HepG2 (cell line): Measurements from ENCODE around the gene BAIAP2L2. TPM values are rescaled to one million over a fixed set of nuclear protein-coding genes. Genes with fewer than 3 reads are reported as not detected.

ENCODE experiments used
- ATAC-seq: fragments of 200-7000 bp; cut with Tn5 transposase; 3 replicates; pipeline ENCODE4 v1.9.1; 2020; ENCODE audit warnings: mild to moderate bottlenecking, moderate library complexity
- BruUV-seq: library from RNA; stranded (reverse); fragments of 400-500 nt; replicated peaks from 2 replicates; lab custom pipeline; 2021; lab: Mats Ljungman, UMichigan
- CTCF ChIA-PET: fragments of 300-600 bp; formaldehyde crosslinking; extraction: SDS; loops from one replicate; lab custom pipeline; 2021; ENCODE audit warnings: low total read pairs, inconsistent platforms, low intra/inter-chr PET ratio; lab: Yijun Ruan, JAX
- POLR2A ChIA-PET: fragments of 350-600 bp; sonication (Branson Sonifier 250); formaldehyde crosslinking; loops from one replicate; lab custom pipeline; 2020; ENCODE audit warnings: antibody characterized with exemption, inconsistent platforms; lab: Yijun Ruan, JAX
- DNase-seq: peaks from one replicate; pipeline ENCODE4 v3.0.0-alpha.2; 2015; ENCODE audit warnings: low spot score
- FAIRE-seq: peaks from 3 replicates; lab custom pipeline; 2011; peaks lifted over from hg19 to GRCh38; lab: Jason Lieb, UNC
- H2AFZ ChIP-seq: one replicate; pipeline ENCODE4 v1.6.1; 2011; ENCODE audit warnings: low read length, inconsistent platforms
- H3K27ac ChIP-seq: fragments of 300-600 bp; 3 replicates; pipeline ENCODE4 v1.8.0; 2011; ENCODE audit warnings: mixed run types, mild to moderate bottlenecking, mixed read lengths, low read length, inconsistent platforms; ENCODE audit not compliant: insufficient read depth; ENCODE audit errors: extremely low read length
- H3K27me3 ChIP-seq, 2 experiments: fragments of 200-600 bp in 1 of 2; 2 replicates in 1 of 2; 3 replicates in 1 of 2; pipeline versions ENCODE4 v1.6.0 to v1.8.0; 2011; ENCODE audit warnings: low read length in 2 of 2, mild to moderate bottlenecking in 2 of 2, moderate library complexity in 2 of 2, inconsistent platforms in 1 of 2; ENCODE audit not compliant: insufficient read depth in 2 of 2, control insufficient read depth in 1 of 2
- H3K36me3 ChIP-seq, 2 experiments: fragments of 200-600 bp in 1 of 2; replicated peaks in 1 of 2; 2 replicates in 1 of 2; 3 replicates in 1 of 2; pipeline versions ENCODE4 v1.5.1 to v1.8.0; 2011; ENCODE audit warnings: low read length in 2 of 2, inconsistent platforms in 1 of 2; ENCODE audit not compliant: insufficient read depth in 2 of 2, control insufficient read depth in 1 of 2
- H3K4me1 ChIP-seq: 2 replicates; pipeline ENCODE4 v1.5.1; 2012; ENCODE audit warnings: low read length, inconsistent platforms; ENCODE audit not compliant: insufficient read depth
- H3K4me2 ChIP-seq: 2 replicates; pipeline ENCODE4 v1.6.0; 2011; ENCODE audit warnings: low read depth, low read length, inconsistent platforms
- H3K4me3 ChIP-seq, 3 experiments: fragments of 200-600 bp in 1 of 3; sonication (generic), shearing (Covaris generic) in 1 of 3; replicated peaks in 1 of 3; 2 replicates each; pipeline ENCODE4 v1.5.1; 2011 to 2016; ENCODE audit warnings: low read length in 3 of 3, inconsistent platforms in 2 of 3, low read depth in 2 of 3, mild to moderate bottlenecking in 2 of 3, control low read depth in 1 of 3, mixed read lengths in 1 of 3; ENCODE audit not compliant: insufficient read depth in 1 of 3
- H3K79me2 ChIP-seq: one replicate; pipeline ENCODE4 v1.6.1; 2011; ENCODE audit warnings: low read length, inconsistent platforms; ENCODE audit not compliant: insufficient read depth
- H3K9ac ChIP-seq: 2 replicates; pipeline ENCODE4 v1.6.0; 2011; ENCODE audit warnings: mild to moderate bottlenecking, low read depth, low read length, inconsistent platforms; ENCODE audit not compliant: insufficient read depth
- H3K9me3 ChIP-seq: 2 replicates; pipeline ENCODE4 v1.5.1; 2012; ENCODE audit warnings: mild to moderate bottlenecking, low read length
- H4K20me1 ChIP-seq: 2 replicates; pipeline ENCODE4 v1.6.0; 2011; ENCODE audit warnings: inconsistent platforms, mild to moderate bottlenecking, low read length, moderate library complexity; ENCODE audit not compliant: insufficient read depth
- ATF7 ChIP-seq, 2 experiments: fragments of 450-650 bp in 1 of 2; sonication (generic) in 1 of 2; formaldehyde crosslinking in 1 of 2; IDR thresholded peaks; 2 replicates each; pipeline versions ENCODE4 v1.4.0 to v1.6.1; 2016 to 2020; ENCODE audit warnings: antibody characterized with exemption in 1 of 2, mild to moderate bottlenecking in 1 of 2, missing genetic modification reagents in 1 of 2
- BCL3 ChIP-seq: sonication (generic); formaldehyde crosslinking; IDR thresholded peaks from 2 replicates; pipeline ENCODE4 v1.5.1; 2020; ENCODE audit warnings: mild to moderate bottlenecking, missing genetic modification reagents, moderate library complexity
- CTCF ChIP-seq: sonication (generic); formaldehyde crosslinking; IDR thresholded peaks from 2 replicates; pipeline ENCODE4 v1.5.0; 2020; ENCODE audit warnings: mild to moderate bottlenecking, missing genetic modification reagents, moderate library complexity
- DPF2 ChIP-seq: sonication (generic); formaldehyde crosslinking; IDR thresholded peaks from 2 replicates; pipeline ENCODE4 v1.4.0; 2020; ENCODE audit warnings: mild to moderate bottlenecking, low read depth, missing genetic modification reagents, borderline replicate concordance
- GMEB1 ChIP-seq: sonication (generic); formaldehyde crosslinking; IDR thresholded peaks from 2 replicates; pipeline ENCODE4 v1.5.1; 2020; ENCODE audit warnings: missing genetic modification reagents, mild to moderate bottlenecking, borderline replicate concordance
- HNF4A ChIP-seq: sonication (generic); formaldehyde crosslinking; IDR thresholded peaks from 2 replicates; pipeline ENCODE4 v1.4.0; 2020; ENCODE audit warnings: missing genetic modification reagents
- NR2C2 ChIP-seq: sonication (generic); formaldehyde crosslinking; IDR thresholded peaks from 2 replicates; pipeline ENCODE4 v1.4.0; 2020; ENCODE audit warnings: missing genetic modification reagents, mild to moderate bottlenecking, moderate library complexity, borderline replicate concordance
- PPARG ChIP-seq: conservative IDR thresholded peaks from 2 replicates; pipeline ENCODE4 v1.6.1; 2016; ENCODE audit warnings: missing biosample characterization, missing genetic modification reagents
- RELA ChIP-seq: sonication (generic); formaldehyde crosslinking; IDR thresholded peaks from 2 replicates; pipeline ENCODE4 v1.4.0; 2020; ENCODE audit warnings: missing genetic modification reagents
- RFXANK ChIP-seq: IDR thresholded peaks from 2 replicates; pipeline ENCODE4 v1.6.1; 2016
- SMC3 ChIP-seq: IDR thresholded peaks from 2 replicates; pipeline ENCODE4 v1.6.1; 2011; ENCODE audit warnings: low read length, improper control_type of control experiment
- SP2 ChIP-seq: sonication (generic); formaldehyde crosslinking; IDR thresholded peaks from 2 replicates; pipeline ENCODE4 v1.5.1; 2020; ENCODE audit warnings: mild to moderate bottlenecking, missing genetic modification reagents
- STAG1 ChIP-seq: sonication (generic); formaldehyde crosslinking; IDR thresholded peaks from 2 replicates; pipeline ENCODE4 v1.4.0; 2020; ENCODE audit warnings: missing genetic modification reagents
- ZBTB46 ChIP-seq: sonication (generic); formaldehyde crosslinking; IDR thresholded peaks from 2 replicates; pipeline ENCODE4 v1.4.0; 2020; ENCODE audit warnings: mild to moderate bottlenecking, missing genetic modification reagents, borderline replicate concordance
- ZFP36L2 ChIP-seq: sonication (generic); formaldehyde crosslinking; IDR thresholded peaks from 2 replicates; pipeline ENCODE4 v1.4.0; 2020; ENCODE audit warnings: missing genetic modification reagents
- ZFP41 ChIP-seq: sonication (generic); formaldehyde crosslinking; IDR thresholded peaks from 2 replicates; pipeline ENCODE4 v1.4.0; 2020; ENCODE audit warnings: mild to moderate bottlenecking, missing genetic modification reagents, borderline replicate concordance
- ZNF263 ChIP-seq: sonication (generic); formaldehyde crosslinking; IDR thresholded peaks from 2 replicates; pipeline ENCODE4 v1.4.0; 2020; ENCODE audit warnings: missing genetic modification reagents
- ZNF44 ChIP-seq: sonication (generic); formaldehyde crosslinking; IDR thresholded peaks from 2 replicates; pipeline ENCODE4 v1.5.1; 2020; ENCODE audit warnings: mild to moderate bottlenecking, missing genetic modification reagents
- ZNF547 ChIP-seq: sonication (generic); formaldehyde crosslinking; IDR thresholded peaks from 2 replicates; pipeline ENCODE4 v1.5.1; 2020; ENCODE audit warnings: mild to moderate bottlenecking, missing genetic modification reagents
- ZNF644 ChIP-seq: IDR thresholded peaks from 2 replicates; pipeline ENCODE4 v1.6.1; 2016; ENCODE audit warnings: low read depth
- ZNF775 ChIP-seq: sonication (generic); formaldehyde crosslinking; IDR thresholded peaks from 2 replicates; pipeline ENCODE4 v1.4.0; 2020; ENCODE audit warnings: missing genetic modification reagents, mild to moderate bottlenecking, moderate library complexity, borderline replicate concordance
- WGBS: methylation state at CpG from one replicate; pipeline ENCODE4 v1.1.6; 2017; ENCODE audit warnings: low lambda C conversion rate; 5-methylcytosine and 5-hydroxymethylcytosine counted together
- in situ Hi-C: cut with HindIII; loops from 2 replicates; pipeline ENCODE4 v1.10.0; 2017; ENCODE audit warnings: low pct_unique_long_range_greater_than_20kb; ENCODE audit not compliant: extremely low pct_ligation_motif_present
- intact Hi-C: fragments of 100-400 bp; cut with micrococcal nuclease; formaldehyde crosslinking; loops from one replicate; pipeline ENCODE4 v1.10.0; 2022; ENCODE audit not compliant: unreplicated experiment
- polyA plus RNA-seq, 8 experiments: library from polyadenylated mRNA; depleted of rRNA in 3 of 8; stranded (reverse) in 7 of 8; unstranded in 1 of 8; fragments of >200 nt; fragmentation: Illumina TruSeq in 4 of 8; extraction: Trizol in 4 of 8; gene quantifications; 2 replicates each; pipeline versions ENCODE4 v1.2.1 to v1.2.3, GENCODE V29; 2011 to 2016; ENCODE audit warnings: low read depth in 4 of 8, missing spikeins in 1 of 8, mixed read lengths in 1 of 8; ENCODE audit not compliant: insufficient read depth in 1 of 8
- total RNA-seq, 5 experiments: library from RNA; depleted of rRNA; stranded (reverse); fragments of >200 nt; fragmentation: Illumina TruSeq; extraction: Trizol; gene quantifications; 2 replicates each; pipeline ENCODE4 v1.2.3, GENCODE V29; 2016; ENCODE audit warnings: low read depth in 1 of 5

BAIAP2L2 gene
- total and polyA plus RNA-seq, 2 of the 13 experiments (the other 11 are each of a cell fraction or from before 2014, with no cell fraction given): 4.4 to 7.5 TPM

GRCh38 chr22:38104084-38104483 lies 6.4 kb downstream of the BAIAP2L2 start:
- H3K4me3 ChIP-seq: no peak overlapping the region
- no peak overlapping the region for H3K27ac ChIP-seq
- H3K4me1 ChIP-seq: peaks cover 25% of the 10 kb centered on the region
- in situ Hi-C loops (no loop called here), intact Hi-C loops (no loop called here)
- FAIRE-seq (no peak), ATAC-seq (no peak), DNase-seq (no peak)
- CTCF ChIA-PET: no interaction called here
- no TSS peak for BruUV-seq
- no peaks in the 10 kb centered on the region for H3K79me2 ChIP-seq
- no peak overlapping the region for H2AFZ ChIP-seq
- no peaks in the 10 kb centered on the region; the same call in 1 of the 2 replicates for H4K20me1 ChIP-seq
- H3K4me2 ChIP-seq: no peak overlapping the region
- POLR2A ChIA-PET: no interaction called here
- H3K9me3 ChIP-seq: no peaks in the 10 kb centered on the region
- no peak overlapping the region for H3K9ac ChIP-seq
- H3K36me3 ChIP-seq: peaks cover 2 to 15% of the 10 kb centered on the region in 2 experiments; a peak in 2 of 5 replicates
- H3K27me3 ChIP-seq: no peaks in the 10 kb centered on the region
- 93% methylated on average over 6 of the region's 6 CpGs for WGBS
- TF ChIP-seq NR2C2 (CRISPR knock-in tag) (no peak), ATF7 (IDR thresholded peaks at IDR 0.05) (no peak), ATF7 (CRISPR knock-in tag; IDR thresholded peaks at IDR 0.05) (no peak), DPF2 (CRISPR knock-in tag) (no peak), RFXANK (CRISPR knock-in tag) (no peak), ZFP36L2 (no peak), ZNF263 (no peak), CTCF (peak; percentile 48), ZBTB46 (CRISPR knock-in tag) (no peak), HNF4A (CRISPR knock-in tag) (no peak), PPARG (CRISPR knock-in tag) (no peak), SP2 (CRISPR knock-in tag) (no peak), ZNF44 (CRISPR knock-in tag) (no peak), ZFP41 (CRISPR knock-in tag) (no peak), SMC3 (peak; percentile 16; the same call in 1 of the 2 replicates), STAG1 (CRISPR knock-in tag) (peak; percentile 12; the same call in 1 of the 2 replicates), ZNF644 (CRISPR knock-in tag) (no peak), ZNF547 (CRISPR knock-in tag) (no peak), GMEB1 (CRISPR knock-in tag) (no peak), BCL3 (CRISPR knock-in tag) (no peak), ZNF775 (CRISPR knock-in tag) (no peak), RELA (no peak)
